Measurements from ENCODE around the gene ATP11B. TPM values are rescaled to one million over a fixed set of nuclear protein-coding genes. Genes with fewer than 3 reads are reported as not detected.

Gene ATP11B
- total RNA-seq, 1 donor from 2014 or later: 73.2 TPM

GRCh38 chr3:182962166-182962565, 168.9 kb downstream of the ATP11B start:
- Mint-ChIP-seq H3K9me3 (ENCODE audit: low read depth) (no peaks in the 10 kb centered on the region), H3K4me1 (ENCODE audit: low read depth) (peaks cover 18% of the 10 kb centered on the region), H3K27ac (ENCODE audit: unreplicated experiment) (peak overlapping the region; percentile 50), H3K36me3 (ENCODE audit: low read depth) (peaks cover 7% of the 10 kb centered on the region), H3K27me3 (ENCODE audit: low read depth) (no peaks in the 10 kb centered on the region), H3K4me3 (ENCODE audit: unreplicated experiment) (no peak overlapping the region)
- DNase-seq (ENCODE audit: low spot score): no peak
- no peak for TF ChIP-seq CTCF (IDR thresholded peaks at IDR 0.05)

GRCh38 chr3:182964179-182964578, 170.9 kb downstream of the ATP11B start:
- DNase-seq (ENCODE audit: low spot score): no peak
- H3K36me3 Mint-ChIP-seq (ENCODE audit: low read depth): peaks cover 2% of the 10 kb centered on the region
- no peak overlapping the region for H3K27ac Mint-ChIP-seq (ENCODE audit: unreplicated experiment)
- no peak for TF ChIP-seq CTCF (IDR thresholded peaks at IDR 0.05)
- H3K4me3 Mint-ChIP-seq (ENCODE audit: unreplicated experiment): no peak overlapping the region
- peaks cover 29% of the 10 kb centered on the region for H3K4me1 Mint-ChIP-seq (ENCODE audit: low read depth)
- H3K9me3 Mint-ChIP-seq (ENCODE audit: low read depth): no peaks in the 10 kb centered on the region
- no peaks in the 10 kb centered on the region for H3K27me3 Mint-ChIP-seq (ENCODE audit: low read depth)

GRCh38 chr3:182965861-182966366, 172.6 kb downstream of the ATP11B start:
- H3K4me3 Mint-ChIP-seq (ENCODE audit: unreplicated experiment): no peak overlapping the region
- no peaks in the 10 kb centered on the region for H3K9me3 Mint-ChIP-seq (ENCODE audit: low read depth)
- H3K36me3 Mint-ChIP-seq (ENCODE audit: low read depth): peaks cover 2% of the 10 kb centered on the region
- no peak for TF ChIP-seq CTCF (IDR thresholded peaks at IDR 0.05)
- no peaks in the 10 kb centered on the region for H3K27me3 Mint-ChIP-seq (ENCODE audit: low read depth)
- DNase-seq (ENCODE audit: low spot score): no peak
- H3K4me1 Mint-ChIP-seq (ENCODE audit: low read depth): peaks cover 34% of the 10 kb centered on the region
- H3K27ac Mint-ChIP-seq (ENCODE audit: unreplicated experiment): no peak overlapping the region

GRCh38 chr3:182967218-182968204, 174.2 kb downstream of the ATP11B start:
- Mint-ChIP-seq H3K27ac (ENCODE audit: unreplicated experiment) (no peak overlapping the region), H3K4me3 (ENCODE audit: unreplicated experiment) (no peak overlapping the region), H3K27me3 (ENCODE audit: low read depth) (no peaks in the 10 kb centered on the region), H3K4me1 (ENCODE audit: low read depth) (peaks cover 50% of the 10 kb centered on the region), H3K36me3 (ENCODE audit: low read depth) (peaks cover 2% of the 10 kb centered on the region), H3K9me3 (ENCODE audit: low read depth) (no peaks in the 10 kb centered on the region)
- TF ChIP-seq CTCF (IDR thresholded peaks at IDR 0.05): no peak
- DNase-seq (ENCODE audit: low spot score): no peak

GRCh38 chr3:182969277-182969676, 176.0 kb downstream of the ATP11B start:
- no peaks in the 10 kb centered on the region for H3K36me3 Mint-ChIP-seq (ENCODE audit: low read depth)
- no peak overlapping the region for H3K4me3 Mint-ChIP-seq (ENCODE audit: unreplicated experiment)
- no peaks in the 10 kb centered on the region for H3K9me3 Mint-ChIP-seq (ENCODE audit: low read depth)
- peaks cover 52% of the 10 kb centered on the region for H3K4me1 Mint-ChIP-seq (ENCODE audit: low read depth)
- no peak for DNase-seq (ENCODE audit: low spot score)
- no peak for TF ChIP-seq CTCF (IDR thresholded peaks at IDR 0.05)
- no peaks in the 10 kb centered on the region for H3K27me3 Mint-ChIP-seq (ENCODE audit: low read depth)
- peak overlapping the region; percentile 75 for H3K27ac Mint-ChIP-seq (ENCODE audit: unreplicated experiment)
